Mucosa of descending colon (tissue), 3 donors: Measurements from ENCODE around the gene RAB9A. TPM values are rescaled to one million over a fixed set of nuclear protein-coding genes. Genes with fewer than 3 reads are reported as not detected.

Experiments used
- ATAC-seq: fragments of 200-7000 bp; cut with Tn5 transposase; one replicate; pipeline ENCODE4 v1.9.1; 2020; ENCODE audit warnings: mild to moderate bottlenecking, moderate library complexity
- DNase-seq, 3 donors: peaks; one replicate each; pipeline ENCODE4 v3.0.0-alpha.2; 2020
- H3K36me3 ChIP-seq: fragments of 200-600 bp; one replicate; pipeline ENCODE4 v1.8.0; 2021; ENCODE audit warnings: low read depth, mild to moderate bottlenecking
- H3K4me1 ChIP-seq: fragments of 200-600 bp; one replicate; pipeline ENCODE4 v1.8.0; 2021; ENCODE audit warnings: low read depth, mild to moderate bottlenecking
- H3K4me3 ChIP-seq: fragments of 200-600 bp; one replicate; pipeline ENCODE4 v1.8.0; 2021; ENCODE audit warnings: mild to moderate bottlenecking
- H3K9me3 ChIP-seq: fragments of 200-600 bp; one replicate; pipeline ENCODE4 v1.8.0; 2021; ENCODE audit warnings: mild to moderate bottlenecking
- CTCF ChIP-seq: fragments of 200-600 bp; IDR thresholded peaks from one replicate; pipeline ENCODE4 v1.8.0; 2022; ENCODE audit warnings: antibody characterized with exemption, mild to moderate bottlenecking
- intact Hi-C, 2 donors: fragments of 100-400 bp; cut with DNase I in 1 of 2; cut with micrococcal nuclease in 1 of 2; formaldehyde crosslinking; loops; one replicate each; pipeline versions ENCODE4 v1.11.0 to v1.11.1; 2022; cut with DNase I, micrococcal nuclease
- total RNA-seq, 3 donors: library from RNA; stranded (reverse); fragmentation: NEBNext Ultra II Directional in 2 of 3; extraction: Animal tissue kit (Norgen Biotek cat#: 25700) in 2 of 3; gene quantifications; one replicate each; pipeline versions ENCODE4 v1.2.1 to v1.2.4, GENCODE V29; 2021 to 2023
- donor health status: DM: no; HTN: no; CAD: no; lungs with moderate emphysema.
- donor health status: DM: no; HTN: no; CAD: no.
- donor health status: DM: no; HTN: yes; CAD: no.

RAB9A gene
- total RNA-seq, 3 donors from 2014 or later, result 38.1 to 49.5 (median 40.8) TPM

DNA sequence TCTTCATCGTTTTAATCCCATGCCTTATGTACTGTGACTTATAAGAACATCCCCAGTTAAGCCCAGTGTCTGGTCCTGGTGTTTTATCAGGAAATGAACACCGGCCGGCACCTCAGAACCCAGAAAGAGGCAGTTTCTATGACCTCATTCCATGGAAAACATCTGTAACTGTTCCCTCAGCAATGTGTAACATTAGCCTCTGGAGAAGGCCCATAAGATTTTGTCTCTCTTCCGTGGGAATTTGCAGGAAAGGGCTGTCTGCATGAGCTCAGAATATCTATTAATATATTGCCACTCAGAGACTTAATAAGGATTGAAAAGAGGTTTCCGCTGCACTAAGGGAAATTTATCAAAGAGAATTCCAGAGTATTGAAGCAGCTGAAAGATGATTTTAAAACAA is 39.1 kb upstream of the RAB9A start:
- no peaks in the 10 kb centered on the region for H3K9me3 ChIP-seq
- DNase-seq (no peak), ATAC-seq (no peak)
- intact Hi-C loops, result loop anchor here (5.0 to 10.0 kb wide), 4 partner anchors 143 to 385 kb away; no protein-coding TSS in a partner anchor
- no peak for TF ChIP-seq CTCF
- H3K36me3 ChIP-seq, result no peaks in the 10 kb centered on the region
- H3K4me3 ChIP-seq, result no peak overlapping the region
- peaks cover 2% of the 10 kb centered on the region for H3K4me1 ChIP-seq

DNA sequence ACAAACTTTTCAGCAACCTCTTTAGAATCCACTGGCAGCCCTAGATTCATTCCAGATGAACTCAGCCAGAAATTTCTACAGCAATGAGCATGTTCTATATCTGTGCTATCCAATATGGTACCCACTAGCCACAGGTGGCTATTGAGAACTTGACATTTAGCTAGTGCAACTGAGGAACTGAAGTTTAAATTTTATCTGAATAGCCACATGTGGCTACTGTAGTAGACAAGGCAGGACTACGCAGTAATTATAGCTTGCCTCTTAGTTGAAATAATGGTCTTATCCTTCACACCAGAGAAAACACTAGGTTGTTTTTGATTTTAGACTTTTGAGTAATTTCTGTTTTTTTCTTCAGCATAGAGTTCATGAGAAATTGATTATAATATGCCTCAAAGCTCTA is 38.6 kb upstream of the RAB9A start:
- DNase-seq, result no peak
- Histone ChIP-seq H3K9me3 (no peaks in the 10 kb centered on the region), H3K4me1 (peaks cover 2% of the 10 kb centered on the region), H3K36me3 (no peaks in the 10 kb centered on the region), H3K4me3 (no peak overlapping the region)
- TF ChIP-seq CTCF, result no peak
- ATAC-seq, result no peak
- intact Hi-C loops, result loop anchor here in 1 of 2 donors (10.0 kb wide), 1 partner anchor 384 kb away; no protein-coding TSS in a partner anchor

DNA sequence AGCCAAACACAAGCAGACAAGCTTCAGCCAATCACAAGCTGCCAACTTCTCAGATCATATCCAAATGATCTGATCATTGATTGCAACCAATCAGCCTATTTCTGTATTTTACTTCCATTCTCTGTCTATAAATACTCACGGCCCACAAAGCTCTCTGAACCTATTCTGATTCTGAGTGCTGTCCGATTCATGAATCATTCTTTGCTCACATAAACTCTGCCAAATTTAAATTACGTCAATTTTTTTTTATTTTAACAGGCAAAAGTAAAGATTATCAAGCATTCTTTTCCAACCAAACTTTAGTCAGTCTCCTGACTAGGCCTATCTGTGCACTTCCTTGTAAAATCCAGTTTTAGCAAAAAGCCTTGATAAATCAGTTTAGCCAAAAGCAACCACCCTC is 37.8 kb upstream of the RAB9A start:
- Histone ChIP-seq H3K36me3 (no peaks in the 10 kb centered on the region), H3K4me1 (peaks cover 2% of the 10 kb centered on the region), H3K9me3 (no peaks in the 10 kb centered on the region), H3K4me3 (no peak overlapping the region)
- ATAC-seq (no peak), DNase-seq (no peak)
- TF ChIP-seq CTCF, result no peak
- intact Hi-C loops, result loop anchor here in 1 of 2 donors (10.0 kb wide), 1 partner anchor 384 kb away; no protein-coding TSS in a partner anchor

DNA sequence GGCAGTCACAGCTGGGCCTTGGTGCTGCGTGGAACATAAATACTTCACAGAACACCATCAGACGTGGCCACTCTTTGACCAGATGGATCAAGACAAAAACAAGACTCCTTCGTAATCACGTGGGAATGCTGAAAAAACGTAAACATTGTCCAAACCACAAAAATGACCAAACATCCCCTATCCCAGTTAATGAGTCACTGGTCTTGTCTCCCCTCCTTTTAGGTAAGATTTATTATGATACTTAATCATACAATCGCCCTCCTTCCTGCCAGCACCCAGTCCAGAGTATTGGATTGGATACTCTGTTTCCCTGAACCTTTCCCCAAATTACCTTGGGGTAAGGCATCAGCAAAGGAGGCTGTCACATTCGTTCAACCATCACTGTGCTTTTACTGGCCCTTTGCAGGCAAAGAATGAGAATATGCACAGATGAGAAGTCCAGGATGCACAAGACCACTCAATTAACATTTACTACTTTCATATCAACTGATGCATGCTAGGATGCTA is 36.6 kb upstream of the RAB9A start:
- Histone ChIP-seq H3K4me1 (peaks cover 2% of the 10 kb centered on the region), H3K4me3 (no peak overlapping the region), H3K36me3 (no peaks in the 10 kb centered on the region), H3K9me3 (no peaks in the 10 kb centered on the region)
- no peak for TF ChIP-seq CTCF
- intact Hi-C loops, result loop anchor here in 1 of 2 donors (10.0 kb wide), 1 partner anchor 382 kb away; no protein-coding TSS in a partner anchor
- ATAC-seq (no peak), DNase-seq (no peak)

DNA sequence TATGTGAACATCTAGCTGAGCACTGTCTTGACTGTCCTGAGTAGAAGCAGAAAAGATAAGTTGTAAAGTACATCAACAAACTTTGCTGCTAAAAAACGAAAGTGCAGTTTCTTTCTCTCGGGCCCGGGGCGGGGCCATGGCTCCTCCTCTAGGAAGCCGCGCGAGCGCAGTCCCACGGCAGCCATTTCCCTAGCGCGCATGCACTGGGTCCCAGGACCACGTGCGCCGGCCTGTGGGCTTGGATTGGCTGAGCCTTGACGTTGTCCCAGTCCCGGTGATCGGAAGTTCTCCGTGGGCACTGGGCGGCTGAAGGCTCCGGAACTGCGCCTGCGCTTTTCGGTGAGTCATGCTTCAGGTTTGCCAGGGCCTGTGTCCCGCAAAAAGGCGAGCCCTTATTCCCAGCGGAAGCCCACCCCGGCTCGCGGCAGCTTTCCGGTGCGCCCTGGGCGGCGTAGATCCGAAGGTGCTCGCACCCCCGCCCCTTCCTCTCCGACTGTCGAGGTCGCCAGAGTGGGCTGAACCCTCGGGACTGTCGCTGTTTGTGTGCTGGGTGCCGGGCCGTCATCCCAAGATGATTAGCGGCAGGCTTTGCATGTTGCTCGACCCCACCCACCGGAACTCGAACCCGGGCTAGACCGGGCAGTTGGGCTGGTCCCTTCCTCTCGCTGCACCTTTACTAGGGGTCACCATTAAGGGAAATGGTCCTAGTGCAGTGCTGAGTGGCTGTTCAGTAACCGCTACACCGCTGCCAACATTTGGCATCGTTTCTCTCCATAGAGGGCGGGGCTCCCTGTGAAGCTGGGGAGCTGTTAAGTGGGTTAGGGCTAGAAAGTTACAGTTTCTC is 35.9 kb upstream of the RAB9A start, which contains the start of gene TCEANC:
Gene TCEANC (plus strand): TSS at position 292 of the 844 bp plus-strand sequence. CDS start 9,368 bp downstream, outside the sequence.
- Histone ChIP-seq H3K4me1 (peaks cover 2% of the 10 kb centered on the region), H3K9me3 (no peaks in the 10 kb centered on the region), H3K4me3 (peak within 1 kb of the TSS; percentile 30), H3K36me3 (no peaks in the 10 kb centered on the region)
- TF ChIP-seq CTCF, result no peak
- intact Hi-C loops, result loop anchor here in 1 of 2 donors (10.0 kb wide), 1 partner anchor 382 kb away; no protein-coding TSS in a partner anchor
- ATAC-seq (peak; percentile 99), DNase-seq (peak; percentile 94 to 99 (median 95))
